DOHH2 (cell line): ENCODE measurements around the gene HDAC3.

Experiments
- CTCF ChIP-seq: fragments of 200-600 bp; sonication (generic); IDR thresholded peaks from one replicate; pipeline ENCODE4 v1.5.1; 2014; ENCODE audit warnings: antibody characterized with exemption, mild to moderate bottlenecking, low read depth, low read length; ENCODE audit not compliant: poor library complexity, severe bottlenecking
- EZH2phosphoT487 ChIP-seq: fragments of 200-600 bp; sonication (generic); IDR thresholded peaks from 2 replicates; pipeline ENCODE4 v1.6.1; 2017; ENCODE audit warnings: borderline replicate concordance, mild to moderate bottlenecking, antibody characterized with exemption, low read length, moderate library complexity, mixed read lengths

GRCh38 chr5:141617682-141618029 is 19.0 kb downstream of the HDAC3 start:
- TF ChIP-seq CTCF (no peak), EZH2phosphoT487 (no peak)
